Mesendoderm (in vitro differentiated cells): ENCODE results near the gene WASL.

ENCODE experiments used
- DNase-seq: peaks from one replicate; pipeline ENCODE4 v3.0.0; 2013
- H2AK5ac ChIP-seq: 2 replicates; pipeline ENCODE4 v1.6.1; 2013; ENCODE audit warnings: low read length, inconsistent platforms
- H2BK120ac ChIP-seq: 2 replicates; pipeline ENCODE4 v1.6.1; 2013; ENCODE audit warnings: low read depth, mild to moderate bottlenecking, low read length, moderate library complexity, mixed read lengths
- H2BK15ac ChIP-seq: replicated peaks from 2 replicates; pipeline ENCODE4 v1.6.1; 2013; ENCODE audit warnings: low read depth, mild to moderate bottlenecking, moderate library complexity
- H2BK5ac ChIP-seq: 2 replicates; pipeline ENCODE4 v1.6.1; 2013; ENCODE audit warnings: low read length, inconsistent platforms
- H3K18ac ChIP-seq: 2 replicates; pipeline ENCODE4 v1.6.1; 2013; ENCODE audit warnings: mild to moderate bottlenecking, low read length, mixed read lengths
- H3K23ac ChIP-seq: one replicate; pipeline ENCODE4 v1.6.1; 2013; ENCODE audit warnings: low read length
- H3K27ac ChIP-seq: 2 replicates; pipeline ENCODE4 v1.5.1; 2013; ENCODE audit warnings: low read depth, mild to moderate bottlenecking, inconsistent platforms, low read length, moderate library complexity
- H3K27me3 ChIP-seq: 2 replicates; pipeline ENCODE4 v1.6.1; 2013; ENCODE audit warnings: low read length, control low read depth, mild to moderate bottlenecking, inconsistent platforms; ENCODE audit not compliant: insufficient read depth, poor library complexity
- H3K36me3 ChIP-seq: 2 replicates; pipeline ENCODE4 v1.6.1; 2013; ENCODE audit warnings: low read length, inconsistent platforms; ENCODE audit not compliant: control insufficient read depth, insufficient read depth
- H3K4ac ChIP-seq: one replicate; pipeline ENCODE4 v1.6.1; 2013; ENCODE audit warnings: low read depth, mild to moderate bottlenecking, low read length, moderate library complexity
- H3K4me1 ChIP-seq: 2 replicates; pipeline ENCODE4 v1.6.1; 2013; ENCODE audit warnings: low read depth, low read length, inconsistent platforms; ENCODE audit not compliant: control insufficient read depth
- H3K4me2 ChIP-seq: 2 replicates; pipeline ENCODE4 v1.6.1; 2013; ENCODE audit warnings: low read length
- H3K4me3 ChIP-seq: 2 replicates; pipeline ENCODE4 v1.5.1; 2013; ENCODE audit warnings: mild to moderate bottlenecking, low read length
- H3K56ac ChIP-seq: one replicate; pipeline ENCODE4 v1.6.1; 2013; ENCODE audit warnings: low read length
- H3K79me1 ChIP-seq: 2 replicates; pipeline ENCODE4 v1.6.1; 2013; ENCODE audit warnings: low read length, inconsistent platforms
- H3K79me2 ChIP-seq: 2 replicates; pipeline ENCODE4 v1.6.1; 2013; ENCODE audit warnings: mild to moderate bottlenecking, low read length; ENCODE audit not compliant: control insufficient read depth, insufficient read depth
- H3K9ac ChIP-seq: 2 replicates; pipeline ENCODE4 v1.6.1; 2013; ENCODE audit warnings: low read length, inconsistent platforms
- H4K5ac ChIP-seq: one replicate; pipeline ENCODE4 v1.6.1; 2013; ENCODE audit warnings: low read length
- H4K8ac ChIP-seq: one replicate; pipeline ENCODE4 v1.6.1; 2013; ENCODE audit warnings: low read depth, mild to moderate bottlenecking, control low read depth, low read length, moderate library complexity
- WGBS: extraction: QIAGEN DNeasy Blood & Tissue Kit; methylation state at CpG from one replicate; pipeline ENCODE4 v1.1.7; 2013; ENCODE audit warnings: low lambda C conversion rate, missing lambda C conversion rate; ENCODE audit not compliant: insufficient coverage; ENCODE audit errors: extremely low coverage; 5-methylcytosine and 5-hydroxymethylcytosine counted together

Gene WASL

DNA sequence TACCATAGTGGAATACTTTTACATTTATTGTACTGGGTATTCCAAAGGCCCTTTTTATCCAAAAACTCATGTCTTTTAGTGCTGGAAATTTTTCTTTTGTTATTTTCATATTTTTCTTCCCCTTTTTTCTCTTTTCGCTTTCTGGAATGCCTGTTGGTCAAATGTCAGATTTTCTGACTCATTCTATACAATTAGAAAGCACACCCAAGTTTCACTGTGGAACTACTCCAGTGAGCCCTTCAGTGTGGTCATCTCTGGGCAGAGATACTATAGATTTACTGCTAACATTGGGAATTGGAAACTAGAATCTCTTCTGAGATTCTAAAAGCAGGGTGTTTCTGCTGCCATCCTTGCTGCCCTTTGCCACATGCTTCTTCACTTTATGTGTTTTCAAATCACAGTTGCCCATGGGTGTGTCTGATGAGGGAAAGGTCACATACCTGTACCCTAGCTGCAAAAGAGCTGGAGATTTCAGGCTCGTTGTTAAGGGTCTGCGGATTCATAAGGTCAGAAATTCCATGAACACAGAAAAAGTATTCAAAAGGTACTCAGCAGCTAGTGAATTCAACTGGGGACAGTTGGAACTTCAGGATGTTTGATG, 5.6 kb upstream of the WASL start:
- Histone ChIP-seq H3K79me2 (no peaks in the 10 kb centered on the region), H3K56ac (no peak overlapping the region), H3K4me1 (no peaks in the 10 kb centered on the region), H3K27ac (no peak overlapping the region), H3K27me3 (no peaks in the 10 kb centered on the region), H3K36me3 (no peaks in the 10 kb centered on the region), H2BK15ac (no peak overlapping the region), H4K5ac (no peak overlapping the region), H3K4ac (no peak overlapping the region), H2BK5ac (no peak overlapping the region), H2AK5ac (no peak overlapping the region), H3K9ac (no peak overlapping the region), H3K18ac (no peak overlapping the region), H3K23ac (no peak overlapping the region), H3K4me2 (no peak overlapping the region), H3K4me3 (no peak overlapping the region), H3K79me1 (no peaks in the 10 kb centered on the region), H2BK120ac (no peak overlapping the region), H4K8ac (no peak overlapping the region)
- no CpG with 5 or more reads among the region's 3 CpGs for WGBS
- DNase-seq, result no peak

DNA sequence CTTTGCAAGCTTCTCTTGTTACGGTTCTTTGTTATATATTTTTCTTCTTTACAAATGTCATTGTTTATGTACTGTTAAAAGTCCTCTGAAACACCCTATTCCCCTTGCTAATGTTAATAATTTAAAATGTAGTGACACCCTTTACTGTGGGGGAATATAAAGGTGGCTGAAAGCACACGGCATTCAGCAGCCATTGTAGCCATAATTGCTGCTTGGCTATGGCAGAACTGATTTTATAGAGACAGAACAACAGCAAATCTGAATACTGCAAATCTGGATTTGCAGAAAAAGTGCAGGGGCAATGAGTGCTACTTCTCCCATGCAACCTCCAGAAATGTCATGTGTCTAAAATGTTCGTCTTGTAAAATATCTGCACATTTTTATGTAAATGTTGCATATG, 3.7 kb upstream of the WASL start:
- H2AK5ac ChIP-seq, result no peak overlapping the region
- peak overlapping the region; percentile 31 for H3K56ac ChIP-seq
- H3K9ac ChIP-seq, result no peak overlapping the region
- H3K27ac ChIP-seq, result no peak overlapping the region
- no peak overlapping the region for H2BK15ac ChIP-seq
- no peak overlapping the region for H3K4ac ChIP-seq
- WGBS, result no CpG with 5 or more reads among the region's 3 CpGs
- H2BK120ac ChIP-seq, result no peak overlapping the region
- H3K18ac ChIP-seq, result no peak overlapping the region
- no peaks in the 10 kb centered on the region for H3K36me3 ChIP-seq
- peaks cover 9% of the 10 kb centered on the region for H3K79me2 ChIP-seq
- no peak overlapping the region for H4K8ac ChIP-seq
- no peak overlapping the region for H3K4me3 ChIP-seq
- no peak overlapping the region for H4K5ac ChIP-seq
- H3K79me1 ChIP-seq, result no peaks in the 10 kb centered on the region
- H3K27me3 ChIP-seq, result no peaks in the 10 kb centered on the region
- DNase-seq, result no peak
- no peak overlapping the region for H2BK5ac ChIP-seq
- H3K4me2 ChIP-seq, result no peak overlapping the region
- H3K23ac ChIP-seq, result no peak overlapping the region
- no peaks in the 10 kb centered on the region for H3K4me1 ChIP-seq

DNA sequence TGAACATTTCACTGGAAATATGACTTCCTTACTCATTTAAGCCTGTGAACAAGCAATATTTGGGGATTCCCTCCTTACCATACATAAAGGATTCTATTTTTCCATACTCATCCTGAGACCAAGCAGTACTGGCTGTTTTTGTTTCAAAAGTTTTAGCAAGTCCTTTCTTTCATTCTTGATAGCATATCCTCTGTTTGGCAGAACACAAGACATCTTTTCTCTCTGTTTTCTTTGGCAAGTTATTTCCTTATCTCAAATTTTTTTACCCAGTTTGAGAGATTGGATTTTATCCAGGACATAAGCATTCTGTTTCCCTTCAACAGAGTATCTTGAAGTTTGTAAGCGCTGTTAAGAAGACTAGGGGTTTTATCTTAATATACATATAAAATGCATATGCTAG, 3.0 kb upstream of the WASL start:
- Histone ChIP-seq H2AK5ac (no peak overlapping the region), H3K4me2 (no peak overlapping the region), H3K36me3 (no peaks in the 10 kb centered on the region), H2BK15ac (no peak overlapping the region), H3K4ac (no peak overlapping the region), H3K18ac (no peak overlapping the region), H3K27ac (no peak overlapping the region), H3K56ac (no peak overlapping the region), H3K79me1 (no peaks in the 10 kb centered on the region), H3K27me3 (no peaks in the 10 kb centered on the region), H4K5ac (no peak overlapping the region), H3K9ac (no peak overlapping the region), H3K23ac (no peak overlapping the region), H3K4me3 (no peak overlapping the region), H3K4me1 (no peaks in the 10 kb centered on the region), H2BK120ac (no peak overlapping the region), H4K8ac (no peak overlapping the region), H2BK5ac (no peak overlapping the region), H3K79me2 (peaks cover 16% of the 10 kb centered on the region)
- WGBS, result no CpG with 5 or more reads among the region's 1 CpG
- no peak for DNase-seq

DNA sequence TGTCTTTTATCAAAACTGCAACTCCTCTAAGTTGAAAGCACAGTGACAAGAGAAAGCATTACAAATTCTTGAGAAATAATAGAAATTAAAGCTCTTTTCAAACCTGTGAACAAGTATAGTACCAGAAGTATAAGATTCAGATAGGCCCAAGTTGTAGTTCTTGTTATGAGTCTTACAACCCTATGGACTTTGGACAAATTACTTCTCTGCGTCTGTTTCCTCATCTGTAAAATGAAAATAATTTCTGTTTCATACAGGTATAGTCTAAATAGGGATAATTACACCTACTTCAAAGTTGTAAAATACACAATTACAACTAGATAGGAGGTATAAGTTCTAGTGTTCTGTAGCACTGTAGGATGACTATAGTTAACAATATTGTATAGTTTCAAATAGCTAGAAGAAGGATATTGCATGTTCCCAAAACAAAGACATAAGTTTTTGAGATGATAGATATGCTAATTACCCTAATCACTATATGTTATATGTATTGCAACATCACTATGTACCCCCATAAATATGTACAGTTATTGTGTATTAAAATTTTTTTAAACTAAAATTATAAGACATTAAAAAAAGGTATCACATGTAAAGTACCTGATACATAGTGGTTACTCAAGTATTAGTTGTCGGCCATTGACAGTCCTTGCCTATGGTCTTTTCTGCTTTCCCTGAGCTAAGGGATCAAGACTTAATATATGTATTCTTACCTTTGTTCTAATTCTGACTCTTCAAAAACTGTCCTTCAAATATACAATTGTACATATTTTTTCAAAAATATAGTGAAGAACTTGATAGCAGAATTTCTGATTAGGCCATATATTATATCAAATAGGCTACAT, 1.8 kb upstream of the WASL start:
- no peak overlapping the region for H2BK5ac ChIP-seq
- no peak overlapping the region for H2AK5ac ChIP-seq
- H3K23ac ChIP-seq, result no peak overlapping the region
- no peak overlapping the region for H3K27ac ChIP-seq
- no peak overlapping the region for H3K4ac ChIP-seq
- WGBS, result no CpG with 5 or more reads among the region's 2 CpGs
- no peaks in the 10 kb centered on the region for H3K4me1 ChIP-seq
- no peak overlapping the region for H4K5ac ChIP-seq
- H3K9ac ChIP-seq, result no peak overlapping the region
- H2BK15ac ChIP-seq, result no peak overlapping the region
- H3K79me2 ChIP-seq, result peaks cover 28% of the 10 kb centered on the region
- no peak overlapping the region for H2BK120ac ChIP-seq
- H3K79me1 ChIP-seq, result no peaks in the 10 kb centered on the region
- H3K4me2 ChIP-seq, result no peak overlapping the region
- no peak overlapping the region for H3K18ac ChIP-seq
- no peak overlapping the region for H4K8ac ChIP-seq
- DNase-seq, result no peak
- H3K4me3 ChIP-seq, result no peak overlapping the region
- H3K56ac ChIP-seq, result no peak overlapping the region
- H3K27me3 ChIP-seq, result no peaks in the 10 kb centered on the region
- no peaks in the 10 kb centered on the region for H3K36me3 ChIP-seq

DNA sequence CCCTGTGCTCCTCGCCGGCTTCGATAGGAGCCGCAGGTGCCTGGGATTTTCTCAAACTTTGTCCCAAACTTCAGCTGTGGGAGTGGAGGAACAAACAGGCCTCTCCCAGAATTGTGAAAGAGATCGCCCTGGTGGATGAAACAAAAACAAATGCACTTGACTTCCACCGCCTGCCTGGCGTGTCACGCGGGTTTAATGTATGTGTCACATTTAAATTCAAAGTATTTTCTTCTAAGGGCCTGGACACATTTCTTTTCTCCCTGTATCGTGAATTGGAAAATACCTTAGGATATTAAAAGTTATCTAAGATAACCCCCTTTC, 694 bp upstream of the WASL start:
- Histone ChIP-seq H3K4me3 (peak overlapping the region; percentile 89), H3K27ac (peak overlapping the region; percentile 100), H3K79me2 (peaks cover 36% of the 10 kb centered on the region), H4K8ac (no peak overlapping the region), H2AK5ac (no peak overlapping the region), H3K18ac (peak overlapping the region; percentile 99), H2BK5ac (peak overlapping the region; percentile 85), H4K5ac (no peak overlapping the region), H3K56ac (peak overlapping the region; percentile 96), H3K9ac (peak overlapping the region; percentile 92), H3K36me3 (no peaks in the 10 kb centered on the region), H3K4ac (peak overlapping the region; percentile 84), H3K4me2 (peak overlapping the region; percentile 32), H3K27me3 (no peaks in the 10 kb centered on the region), H3K79me1 (no peaks in the 10 kb centered on the region), H2BK15ac (no peak overlapping the region), H2BK120ac (no peak overlapping the region), H3K23ac (no peak overlapping the region), H3K4me1 (no peaks in the 10 kb centered on the region)
- no CpG with 5 or more reads among the region's 10 CpGs for WGBS
- DNase-seq, result no peak
